ENCODE measurements around the gene POLR2M.
A peak's percentile ranks its signal among the peaks of the same experiment; 100 is the strongest.

- TF ChIP-seq CTCF (conservative IDR thresholded peaks at IDR 0.05; ENCODE audit: low read depth in 2 of 2) = peak; percentile 12 to 38; a peak in 2 of 4 replicates
- TF ChIP-seq EZH2 (IDR thresholded peaks at IDR 0.05; ENCODE audit: low read depth, unreplicated experiment) = no peak
- TF ChIP-seq ZNF462 (CRISPR knock-in tag; IDR thresholded peaks at IDR 0.05) = no peak
- TF ChIP-seq JUNB (IDR thresholded peaks at IDR 0.05; ENCODE audit: unreplicated experiment) = no peak
- TF ChIP-seq POLR2AphosphoS5 (IDR thresholded peaks at IDR 0.05; ENCODE audit: low read depth) = no peak
- TF ChIP-seq EZH2phosphoT487 (IDR thresholded peaks at IDR 0.05; ENCODE audit: unreplicated experiment) = no peak
- no peak for TF ChIP-seq ZNF331 (CRISPR knock-in tag; IDR thresholded peaks at IDR 0.05; ENCODE audit: low read depth)
- no peak for TF ChIP-seq REST (IDR thresholded peaks at IDR 0.05; ENCODE audit: unreplicated experiment)
- no peak for TF ChIP-seq STAT1 (IDR thresholded peaks at IDR 0.05; ENCODE audit: unreplicated experiment)
- no peak for TF ChIP-seq ETS1 (IDR thresholded peaks at IDR 0.05)
- TF ChIP-seq CREB1 (CRISPR knock-in tag; IDR thresholded peaks at IDR 0.05; ENCODE audit: low read depth) = no peak
Measured at GRCh38 chr15:57762302-57762701, 55.8 kb downstream of the POLR2M start.
